ENCODE data around the gene TMEM207.

TMEM207 gene

GRCh38 chr3:190396001-190396400 is 53.7 kb downstream of the TMEM207 start:
- in situ Hi-C loops (cut with HindIII; ENCODE audit: low sequenced_read_pairs) = loop anchor here (5.0 kb wide), 1 partner anchor 44 kb away; no protein-coding TSS in a partner anchor

- in situ Hi-C loops (cut with HindIII; ENCODE audit: low sequenced_read_pairs) = no loop called here
These were observed 61.0 kb downstream of the TMEM207 start for GRCh38 chr3:190388703-190389102.

GRCh38 chr3:190387578-190388213 is 62.0 kb downstream of the TMEM207 start, which contains the start of gene CLDN16:
CLDN16 (plus strand) TSS chr3:190388163; CDS start chr3:190388330, 167 bp downstream.
- in situ Hi-C loops (cut with HindIII; ENCODE audit: low sequenced_read_pairs) = no loop called here

GRCh38 chr3:190385731-190386688 is 63.7 kb downstream of the TMEM207 start:
- in situ Hi-C loops (cut with HindIII; ENCODE audit: low sequenced_read_pairs) = no loop called here

GRCh38 chr3:190384309-190384756 is 65.4 kb downstream of the TMEM207 start:
- in situ Hi-C loops (cut with HindIII; ENCODE audit: low sequenced_read_pairs) = loop anchor here (5.0 kb wide), 1 partner anchor 412 kb away; no protein-coding TSS in a partner anchor

- in situ Hi-C loops (cut with HindIII; ENCODE audit: low sequenced_read_pairs) = loop anchor here (5.0 kb wide), 1 partner anchor 410 kb away; no protein-coding TSS in a partner anchor
These were observed 67.6 kb downstream of the TMEM207 start for GRCh38 chr3:190382082-190382481.

- in situ Hi-C loops (cut with HindIII; ENCODE audit: low sequenced_read_pairs) = loop anchor here (5.0 kb wide), 1 partner anchor 409 kb away; no protein-coding TSS in a partner anchor
These were observed 68.3 kb downstream of the TMEM207 start for GRCh38 chr3:190381441-190381840.

GRCh38 chr3:190380184-190380583 is 69.5 kb downstream of the TMEM207 start:
- in situ Hi-C loops (cut with HindIII; ENCODE audit: low sequenced_read_pairs) = loop anchor here (5.0 kb wide), 1 partner anchor 408 kb away; no protein-coding TSS in a partner anchor

All from endothelial cell of hepatic sinusoid (primary cell).